NCI-H2196 (cell line): Measurements from ENCODE around the gene MMRN2.
A peak's percentile ranks its signal among the peaks of the same experiment; 100 is the strongest.
"Not testable (repeated sequence)": the region's sequence is repeated elsewhere in the genome, so short reads cannot be mapped to it uniquely, and the experiment has no call there.

Experiments
- DNase-seq: peaks from one replicate; lab custom pipeline; 2025; ENCODE audit not compliant: unreplicated experiment; lab: John Stamatoyannopoulos, UW

MMRN2 gene

DNA sequence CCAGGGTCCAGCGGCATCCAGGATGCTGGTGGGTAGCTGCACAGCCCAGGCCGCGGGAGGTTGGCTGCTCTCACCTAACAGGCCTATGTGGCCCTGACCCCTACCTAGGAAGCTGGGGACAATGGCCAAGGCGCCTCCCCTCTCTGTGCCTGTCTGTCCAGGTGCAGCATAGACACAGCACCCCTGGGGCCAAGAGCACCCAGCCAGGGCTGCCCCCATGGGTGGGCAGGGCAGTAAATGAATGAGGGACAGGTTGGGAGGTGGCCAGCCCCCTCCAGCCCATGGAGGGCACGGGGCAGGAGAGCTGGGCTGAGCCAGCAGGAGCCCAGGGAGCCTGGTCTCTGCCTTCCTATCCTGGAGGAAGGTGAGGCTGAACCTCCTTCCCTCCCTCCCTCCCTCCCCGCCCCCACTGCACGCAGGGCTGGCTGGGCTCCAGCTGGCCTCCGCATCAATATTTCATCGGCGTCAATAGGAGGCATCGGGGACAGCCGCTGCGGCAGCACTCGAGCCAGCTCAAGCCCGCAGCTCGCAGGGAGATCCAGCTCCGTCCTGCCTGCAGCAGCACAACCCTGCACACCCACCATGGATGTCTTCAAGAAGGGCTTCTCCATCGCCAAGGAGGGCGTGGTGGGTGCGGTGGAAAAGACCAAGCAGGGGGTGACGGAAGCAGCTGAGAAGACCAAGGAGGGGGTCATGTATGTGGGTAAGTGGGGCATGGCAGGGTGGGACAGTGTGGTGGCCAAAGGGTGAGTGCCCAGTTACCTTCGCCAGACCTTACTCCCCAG, 893 bp upstream of the MMRN2 start, which contains the start of gene SNCG:
Gene SNCG, plus strand, starts transcription at position 484 of the 785 bp plus-strand sequence. Its CDS starts 99 bp downstream, at position 583.
- peak; percentile 21 for DNase-seq

DNA sequence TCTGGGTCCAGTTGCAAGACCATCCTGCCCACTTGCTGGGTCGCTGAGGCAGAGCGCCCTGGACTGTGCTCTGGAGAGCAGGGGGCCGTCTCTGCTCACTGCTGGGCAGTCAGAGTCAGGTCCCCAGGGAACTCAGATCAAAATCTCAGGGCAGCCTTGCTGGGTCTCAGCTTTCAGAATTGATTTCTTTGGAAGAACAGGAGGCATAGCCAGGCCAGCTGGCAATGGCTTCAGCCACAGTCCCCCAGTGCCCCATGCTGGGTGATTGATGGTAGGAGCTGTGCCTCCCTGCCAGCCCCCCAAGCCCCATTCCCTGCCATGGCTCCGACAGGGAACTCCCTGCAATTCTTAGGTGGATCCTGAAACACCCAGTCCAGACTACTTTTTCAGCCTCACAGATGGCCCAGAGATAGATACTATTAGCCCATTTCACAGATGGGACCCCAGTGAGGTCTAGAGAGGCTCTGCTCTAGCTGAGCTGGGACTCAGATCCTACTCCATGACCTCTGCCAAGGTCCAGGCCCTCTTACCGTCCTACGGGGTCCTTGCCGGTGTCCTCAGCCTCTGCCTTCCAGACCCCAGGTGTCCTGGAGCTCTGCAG, 467 bp downstream of the MMRN2 start:
- no peak for DNase-seq

DNA sequence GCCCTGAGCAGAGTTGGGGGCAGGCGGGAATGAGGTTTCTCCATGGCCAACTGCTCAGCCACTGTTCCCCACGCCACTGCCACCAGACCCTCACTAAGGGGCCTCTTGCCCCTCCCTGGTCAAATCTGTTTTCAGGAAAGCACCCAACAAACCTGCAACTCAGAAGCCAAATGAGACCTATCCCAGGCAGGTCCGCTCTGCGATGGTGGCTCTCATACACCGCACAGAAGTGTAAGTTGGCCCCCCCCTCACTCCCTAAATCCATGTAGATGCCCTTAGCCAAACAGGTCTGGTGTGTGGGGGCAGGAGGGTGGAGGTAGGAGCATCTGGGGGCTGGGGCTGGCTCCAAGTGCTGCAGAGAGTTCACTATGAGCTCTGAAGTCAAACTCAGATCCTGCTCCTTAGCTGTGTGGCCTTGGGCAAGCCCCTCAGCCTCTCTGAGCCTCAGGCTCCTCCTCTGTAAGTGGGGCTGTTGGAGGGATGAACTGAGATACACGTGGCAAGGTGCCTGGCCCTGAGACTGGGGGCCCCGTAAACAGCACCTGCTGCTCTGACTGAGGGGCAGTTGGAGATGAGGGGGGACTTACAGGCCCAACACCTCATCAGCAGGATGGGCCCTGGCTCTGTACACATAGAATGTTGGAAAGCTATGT, 1.1 kb downstream of the MMRN2 start:
- no peak for DNase-seq

DNA sequence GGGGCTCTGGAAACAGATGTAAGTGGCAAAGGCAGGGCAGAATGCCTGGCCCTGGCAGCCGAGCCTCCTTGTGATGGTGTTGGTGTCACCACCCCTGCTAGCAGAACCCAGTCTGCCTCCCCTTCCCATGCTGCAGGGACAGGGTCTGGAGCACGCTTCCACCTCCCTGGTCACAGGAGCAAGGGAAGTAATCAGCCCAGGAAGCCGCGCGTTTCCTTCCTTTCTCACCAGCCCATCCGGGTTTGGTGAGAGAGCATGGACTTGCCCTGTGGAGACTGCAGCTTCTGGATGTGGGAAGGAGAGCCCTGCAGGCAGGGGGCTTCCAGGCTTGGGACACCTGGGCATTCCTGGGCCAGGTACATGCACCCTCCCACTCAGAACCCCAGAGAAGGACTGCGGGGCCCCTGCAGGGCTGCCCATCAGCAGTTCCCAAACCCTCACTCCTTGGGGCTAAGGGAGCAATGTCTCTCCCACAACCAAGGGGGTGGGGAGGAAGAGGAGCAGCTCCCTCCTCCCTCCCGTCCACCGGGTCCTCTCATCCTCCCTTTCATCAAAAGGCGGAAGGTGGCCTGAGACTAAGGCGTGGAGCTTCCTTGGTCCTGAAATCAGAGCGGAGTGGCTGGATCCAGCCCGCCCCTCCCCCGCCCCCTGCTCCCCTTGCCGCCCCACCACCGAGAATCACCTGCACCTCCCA, 1.8 kb downstream of the MMRN2 start:
- DNase-seq, result no peak

DNA sequence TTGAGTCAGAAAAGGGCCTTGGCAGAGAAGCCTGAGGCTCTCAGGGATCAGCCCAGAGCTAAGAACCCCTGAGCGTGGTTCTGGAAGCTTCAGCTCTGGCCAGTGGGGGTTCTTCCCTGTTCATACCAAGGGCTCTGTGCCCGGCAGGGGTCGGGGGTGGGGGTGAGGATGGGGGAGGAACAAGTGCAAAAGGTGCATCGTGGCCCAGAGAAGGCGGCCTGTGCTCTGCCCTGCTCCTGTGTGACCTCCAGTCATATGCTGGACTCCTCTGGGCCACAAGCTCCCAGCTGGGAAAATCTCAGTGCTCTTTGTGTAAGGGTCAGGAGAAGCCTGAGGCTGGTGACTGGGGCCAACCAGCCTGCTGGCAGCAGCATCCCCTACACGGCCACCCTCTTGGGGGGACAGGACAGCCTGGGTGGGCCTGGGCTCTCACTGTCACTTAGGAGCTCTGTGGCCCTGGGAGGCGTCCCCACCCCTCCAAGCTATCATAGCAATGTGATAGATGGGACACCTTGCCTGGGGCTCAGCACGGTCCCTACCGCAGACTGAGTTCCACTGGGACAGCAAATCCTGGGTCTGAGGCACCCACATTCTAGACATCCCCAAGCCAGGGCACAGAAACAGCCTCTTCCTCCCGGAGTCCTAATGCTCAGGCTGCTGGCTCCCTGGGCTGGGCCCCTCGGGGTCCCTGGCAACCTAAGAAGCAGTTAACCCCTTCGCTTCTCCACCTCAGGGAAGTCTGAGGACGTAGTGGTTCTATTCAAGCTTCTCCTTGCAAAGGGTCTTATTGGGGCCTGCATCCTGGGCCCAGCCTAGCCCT, 2.5 kb downstream of the MMRN2 start:
- DNase-seq, result no peak

DNA sequence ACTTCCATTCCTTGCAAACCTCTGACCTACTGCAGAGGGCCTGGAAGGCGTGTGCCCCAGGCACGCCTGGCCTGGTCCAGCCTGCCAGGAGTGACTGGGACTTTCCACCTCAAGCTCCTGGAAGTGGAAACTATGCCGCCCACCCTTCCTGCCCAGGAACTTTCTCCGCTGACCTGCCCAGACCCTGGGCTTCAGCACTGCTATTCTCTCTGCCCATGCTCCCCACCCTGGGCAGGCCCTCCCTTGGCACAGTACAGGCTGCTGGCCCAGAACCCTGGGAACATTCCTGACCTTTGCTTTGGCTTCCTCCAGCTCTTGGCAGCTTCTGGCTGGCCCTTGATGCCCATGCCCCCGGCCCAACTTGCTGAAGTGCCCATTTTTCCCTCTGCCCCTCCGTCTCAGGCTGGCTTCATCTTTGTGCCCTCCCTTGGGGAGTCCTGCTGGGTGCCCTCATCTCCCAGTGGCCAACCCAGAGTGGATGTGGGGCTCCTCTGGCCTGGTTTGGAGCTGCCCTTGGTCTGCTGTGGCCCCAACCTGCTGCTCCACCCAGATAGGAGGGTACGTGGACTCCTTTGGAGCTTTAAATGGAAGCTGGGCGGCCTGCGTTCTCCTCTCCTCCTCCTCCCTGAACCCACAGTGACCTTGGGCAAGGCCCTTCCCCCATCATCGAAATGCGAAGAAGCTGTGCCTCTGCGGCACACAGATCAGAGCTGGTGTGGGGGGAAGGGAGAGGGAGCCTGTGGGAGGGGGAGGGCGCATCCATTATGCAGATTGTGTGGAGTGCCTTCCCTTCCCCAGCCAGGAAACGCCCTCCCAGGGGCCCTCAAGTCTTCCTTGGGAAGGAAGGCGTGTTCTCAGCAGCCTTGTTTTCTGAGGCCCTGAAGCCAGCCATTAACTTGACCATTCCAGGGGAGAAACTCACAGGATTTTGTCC, 3.4 kb downstream of the MMRN2 start:
- DNase-seq, result no peak

DNA sequence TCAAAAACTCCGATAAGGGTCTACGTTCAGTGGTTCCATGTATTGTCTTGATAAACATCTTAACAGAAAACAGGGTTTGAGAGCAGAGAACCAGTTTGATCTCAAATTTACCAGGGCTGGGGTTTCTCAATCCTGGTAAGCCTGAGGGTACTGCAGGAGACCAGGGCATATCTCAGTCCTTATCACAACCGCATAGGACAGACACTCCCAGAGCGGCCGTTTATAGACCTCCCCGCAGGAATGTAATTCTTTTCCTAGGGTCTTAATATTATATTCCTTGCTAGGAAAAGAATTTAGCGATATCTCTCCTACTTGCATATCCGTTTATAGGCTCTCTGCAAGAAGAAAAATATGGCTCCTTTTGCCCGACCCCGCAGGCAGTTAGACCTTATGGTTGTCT, 4.7 kb downstream of the MMRN2 start:
- not testable (repeated sequence) for DNase-seq

DNA sequence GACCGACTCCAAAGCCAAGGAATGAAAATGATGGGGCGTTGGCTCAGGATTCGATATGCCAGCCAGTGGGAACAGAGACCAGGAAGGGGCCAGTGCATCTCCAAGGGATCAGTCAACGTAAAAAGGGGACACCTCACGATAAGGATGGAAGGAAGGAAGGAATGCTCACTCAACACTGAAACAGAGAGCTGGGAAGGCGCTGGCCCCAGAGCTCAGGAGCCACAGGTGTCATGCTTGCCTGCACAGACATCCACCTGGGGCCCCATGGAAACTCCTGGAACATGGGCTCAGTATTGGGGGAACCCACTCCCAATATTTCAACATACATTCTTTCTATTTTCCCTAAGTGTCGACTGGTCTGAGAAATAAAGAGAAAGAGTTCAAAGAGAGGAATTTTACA, 5.3 kb downstream of the MMRN2 start:
- no peak for DNase-seq

DNA sequence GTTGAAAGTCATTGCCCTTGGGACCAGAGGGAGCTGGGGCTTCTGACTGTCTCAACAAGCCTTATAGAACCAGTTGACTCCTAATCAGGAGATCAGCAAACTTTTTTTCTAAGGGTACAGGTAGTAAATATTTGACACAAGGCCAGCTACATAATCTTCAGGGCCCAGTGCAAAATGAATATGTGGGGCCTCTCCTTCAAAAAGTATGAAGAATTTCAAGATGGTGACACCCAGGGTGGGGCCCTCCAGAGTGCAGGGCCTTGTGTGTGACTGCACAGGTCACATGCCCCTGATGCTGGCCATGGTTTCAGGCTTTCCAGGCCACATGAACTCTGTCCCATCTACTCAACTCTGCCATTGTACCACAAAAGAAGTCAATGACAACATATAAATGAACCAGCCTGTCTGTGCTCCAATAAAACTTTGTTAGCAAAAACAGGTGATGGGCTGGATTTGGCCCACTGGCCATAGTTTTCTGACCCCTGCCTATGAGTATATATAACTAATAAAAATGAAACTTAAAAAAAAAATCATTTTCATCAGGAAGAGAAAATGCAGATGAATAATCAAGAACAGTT, 6.1 kb downstream of the MMRN2 start:
- DNase-seq, result no peak

DNA sequence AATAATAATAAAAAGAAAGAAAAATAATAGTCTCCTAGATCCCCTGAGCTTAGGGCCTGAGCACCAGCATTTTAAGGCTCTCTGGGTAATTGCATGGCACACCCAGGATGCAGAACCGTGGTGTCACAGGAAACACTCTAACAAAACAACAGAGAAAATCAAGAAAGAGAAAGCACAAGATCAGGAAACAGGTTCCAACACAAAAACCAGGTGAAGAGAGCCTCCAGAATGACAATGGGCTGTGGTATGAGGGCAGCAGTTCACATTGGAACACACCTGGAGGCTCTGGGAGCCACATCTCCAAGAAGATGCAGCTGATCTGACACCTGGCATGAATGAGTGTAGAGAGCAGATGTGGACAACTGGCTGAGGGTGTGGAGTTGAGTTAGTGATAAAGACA, 7.1 kb downstream of the MMRN2 start:
- DNase-seq, result no peak

DNA sequence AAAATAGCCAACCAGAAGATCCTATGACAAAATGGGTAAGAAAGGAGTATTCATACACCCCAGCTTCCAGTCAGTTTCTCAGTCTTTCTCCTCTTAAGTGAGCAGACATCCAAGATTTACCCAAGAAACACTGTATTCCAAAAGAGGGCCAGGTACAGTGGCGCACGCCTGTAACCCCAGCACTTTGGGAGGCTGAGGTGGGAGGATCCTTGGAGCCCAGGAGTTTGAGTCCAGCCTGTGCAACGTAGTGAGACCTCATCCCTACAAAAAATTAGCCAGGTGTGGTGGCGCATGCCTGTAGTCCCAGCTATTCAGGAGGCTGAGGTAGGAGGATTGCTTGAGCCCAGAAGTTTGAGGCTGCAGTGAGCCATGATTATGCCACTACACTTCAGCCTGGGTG, 9.6 kb downstream of the MMRN2 start:
- not testable (repeated sequence) for DNase-seq

DNA sequence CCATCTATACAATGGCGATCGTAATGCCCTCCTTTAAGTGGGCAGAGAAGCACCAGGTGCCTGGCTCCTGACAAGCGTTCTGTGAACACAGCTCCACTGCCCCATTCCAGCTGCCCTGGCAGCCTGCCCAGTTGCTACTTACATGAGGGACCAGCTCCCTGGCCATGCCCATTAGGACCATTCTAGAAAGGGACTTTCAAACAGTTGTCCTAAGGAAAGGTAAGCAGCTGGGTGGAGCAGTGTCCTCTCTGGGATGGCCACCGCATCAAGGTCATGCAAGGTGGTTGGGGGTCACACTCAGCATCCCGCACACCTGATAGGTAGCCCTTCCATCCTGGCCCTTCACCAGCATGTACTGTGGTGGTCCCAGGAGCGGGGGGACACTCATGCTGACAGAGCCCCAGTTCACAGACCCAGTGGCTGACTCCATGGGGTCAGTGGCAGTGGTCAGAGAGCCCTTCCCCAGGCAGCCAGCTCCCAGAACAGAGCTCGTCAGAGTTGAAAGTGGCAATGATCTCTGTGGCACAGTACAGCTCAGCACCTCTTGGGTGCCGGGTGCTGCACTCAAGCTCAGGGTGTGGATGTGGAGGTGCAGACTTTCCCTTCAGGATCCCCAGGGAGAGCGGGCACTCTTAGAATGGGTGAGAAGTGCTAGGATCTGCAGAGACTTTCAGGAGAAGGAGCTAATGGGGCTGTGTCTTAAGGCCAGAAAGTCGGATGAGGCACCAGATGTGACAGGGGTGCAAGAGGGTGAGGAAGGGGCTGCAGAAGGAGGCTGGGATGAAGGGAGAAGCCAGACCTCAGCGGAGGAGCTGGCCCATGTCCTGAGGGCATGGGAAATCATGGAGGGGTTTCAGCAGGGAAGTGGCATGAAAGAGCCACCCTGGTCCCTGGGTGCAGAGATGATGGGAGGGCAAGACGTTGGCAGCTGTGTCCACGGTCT, 10.9 kb downstream of the MMRN2 start:
- peak; percentile 41 for DNase-seq

DNA sequence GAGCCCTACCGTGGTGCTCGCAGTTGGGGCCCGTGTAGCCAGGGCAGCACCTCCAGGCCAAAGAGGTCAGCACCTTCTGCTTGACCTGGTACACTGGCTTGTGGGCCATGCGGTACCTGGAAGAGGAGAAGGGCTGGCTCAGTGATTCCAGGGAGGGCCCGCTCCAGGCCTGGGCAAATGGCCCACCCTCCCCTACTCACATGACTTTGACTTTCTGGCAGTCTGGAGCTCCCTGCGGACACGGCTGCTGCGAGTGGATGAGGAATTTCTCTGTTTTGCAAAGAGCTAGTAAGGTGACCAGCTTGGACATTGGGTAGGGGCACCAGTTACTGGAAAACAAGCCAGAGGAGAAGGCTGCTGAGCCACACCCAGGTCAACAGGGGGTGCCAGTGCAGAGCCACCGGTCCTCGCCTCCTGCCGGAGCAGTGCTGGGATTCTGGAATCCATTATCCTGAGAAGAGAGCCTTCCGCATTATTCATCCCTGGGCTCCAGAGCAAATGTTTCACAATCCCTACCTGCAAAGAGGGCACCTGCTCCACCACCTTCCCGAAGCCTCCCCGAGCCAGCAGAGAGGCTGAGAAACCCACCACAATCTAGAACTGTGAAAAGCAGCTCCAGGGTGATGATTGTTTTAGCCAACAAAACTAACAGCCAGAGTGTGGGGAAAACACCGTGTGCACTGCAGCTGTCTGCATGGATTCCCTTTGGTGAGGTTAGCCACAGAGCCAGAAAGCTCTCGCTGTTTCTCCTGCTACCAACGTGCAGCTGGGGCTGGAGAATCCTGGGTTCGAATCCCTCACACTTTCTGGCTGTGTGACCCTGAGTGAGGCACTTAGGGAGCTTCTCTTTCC, 11.8 kb downstream of the MMRN2 start:
- no peak for DNase-seq

DNA sequence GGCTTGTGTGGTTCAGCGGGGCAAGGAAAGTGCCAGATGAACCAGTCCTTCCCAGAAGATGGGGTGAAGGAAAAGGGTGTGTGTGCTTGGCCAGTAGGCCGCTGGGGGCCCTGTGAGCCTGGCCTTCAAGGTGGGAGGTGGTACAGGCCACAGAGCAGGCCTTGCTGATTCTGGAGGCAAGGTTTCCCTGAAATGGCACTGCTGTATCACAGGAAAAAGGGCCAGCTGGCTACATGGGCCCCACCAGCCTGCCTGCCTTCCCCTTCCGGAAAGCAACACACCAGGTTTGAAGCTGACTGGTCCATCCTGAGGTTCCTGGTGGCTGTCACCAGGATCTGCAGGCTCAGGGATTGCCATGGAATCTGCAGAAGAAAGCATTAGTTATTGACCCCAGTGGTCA, 12.5 kb downstream of the MMRN2 start:
- no peak for DNase-seq

DNA sequence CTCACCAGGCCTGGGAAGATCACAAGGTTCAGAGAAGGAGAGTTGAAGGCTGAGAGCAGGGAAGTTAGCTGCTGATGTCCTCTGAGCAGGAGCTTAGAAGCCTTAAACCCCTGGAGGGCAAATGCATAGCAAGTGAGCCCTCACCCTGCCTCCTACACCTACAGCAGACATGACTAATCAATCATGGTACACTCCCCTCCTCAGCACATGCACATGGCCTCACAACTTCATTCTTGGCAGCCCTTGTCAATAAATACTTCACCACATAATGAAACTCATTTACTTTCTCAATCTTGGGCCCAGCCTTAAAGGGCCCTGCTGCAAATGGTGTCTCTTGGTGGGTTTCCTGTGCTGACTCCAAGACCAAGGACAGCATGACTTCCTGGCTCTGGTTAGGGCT, 12.9 kb downstream of the MMRN2 start:
- DNase-seq, result no peak

DNA sequence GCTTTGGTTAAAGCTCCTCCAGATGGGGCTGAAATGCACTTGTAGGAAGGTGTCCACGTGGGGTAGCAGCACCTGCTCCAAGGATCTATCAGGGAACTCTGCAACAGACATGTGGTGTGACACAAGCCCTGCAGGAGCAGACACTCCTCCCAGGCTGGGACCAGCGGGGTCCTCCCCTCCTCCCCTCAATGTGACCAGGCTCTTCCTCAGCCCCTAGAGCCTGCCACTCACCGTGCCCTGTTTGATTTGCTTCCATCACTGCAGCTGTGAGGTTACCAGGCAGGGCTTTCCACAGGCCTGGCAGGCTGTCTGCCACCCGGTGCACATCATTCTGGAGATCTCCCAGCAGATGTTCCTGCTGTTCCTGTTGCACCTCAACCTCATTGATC, 13.4 kb downstream of the MMRN2 start:
- no peak for DNase-seq

DNA sequence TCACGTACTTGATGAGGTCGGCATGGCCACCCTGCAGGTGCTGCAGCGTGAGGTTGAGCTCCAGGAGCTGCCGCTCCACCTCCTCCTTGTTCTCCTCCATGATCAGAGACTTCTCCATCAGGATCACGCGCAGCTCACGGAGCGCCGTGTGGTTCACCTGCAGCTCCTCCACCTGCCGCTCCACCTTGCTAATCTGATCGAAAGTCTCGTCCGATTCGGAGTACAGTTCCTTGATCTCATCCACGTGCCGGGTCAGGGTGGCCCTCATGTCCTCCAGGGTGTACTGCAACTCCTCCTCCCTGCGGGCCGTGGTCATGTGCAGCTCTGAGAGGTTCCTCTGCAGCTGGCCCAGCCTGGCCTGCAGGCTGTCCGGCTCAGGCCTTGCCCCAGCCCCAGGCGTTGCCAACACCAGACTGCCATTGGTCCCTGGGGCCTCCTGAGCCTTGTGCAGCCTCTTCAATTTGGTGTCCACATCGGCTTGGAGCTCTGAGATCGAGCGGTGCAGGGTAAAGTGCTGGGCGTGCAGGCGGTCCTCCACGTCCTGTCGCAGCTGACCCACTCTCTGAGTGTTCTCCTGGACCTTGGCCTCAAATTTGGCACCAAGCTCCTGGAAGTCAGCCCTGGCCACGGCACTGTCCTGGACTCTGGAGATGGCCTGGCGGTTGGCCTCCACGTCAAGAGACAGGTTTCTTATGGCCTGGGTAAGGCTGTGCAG, 13.9 kb downstream of the MMRN2 start:
- no peak for DNase-seq
